Sciatic nerve (tissue), 2 donors: ENCODE results near the gene NEK10. TPM values are rescaled to one million over a fixed set of nuclear protein-coding genes. Genes with fewer than 3 reads are reported as not detected.

Experiments
- ATAC-seq: fragments of 200-7000 bp; cut with Tn5 transposase; one replicate; pipeline ENCODE4 v1.9.1; 2020; ENCODE audit warnings: mild to moderate bottlenecking, moderate library complexity
- DNase-seq: peaks from one replicate; pipeline ENCODE4 v3.0.0-alpha.2; 2020; ENCODE audit warnings: low spot score
- intact Hi-C: fragments of 100-400 bp; cut with DNase I; formaldehyde crosslinking; loops from one replicate; pipeline ENCODE4 v1.14.2; 2022
- total RNA-seq: library from RNA; stranded (reverse); fragmentation: NEBNext Ultra II Directional; extraction: Animal tissue kit (Norgen Biotek cat#: 25700); gene quantifications from one replicate; pipeline ENCODE4 v1.2.1, GENCODE V29; 2021
- donor health status: DM: no; HTN: no; CAD: no.
- donor health status: DM: no; HTN: no; CAD: no.

Gene NEK10
- total RNA-seq, 1 donor from 2014 or later: 1.9 TPM

DNA sequence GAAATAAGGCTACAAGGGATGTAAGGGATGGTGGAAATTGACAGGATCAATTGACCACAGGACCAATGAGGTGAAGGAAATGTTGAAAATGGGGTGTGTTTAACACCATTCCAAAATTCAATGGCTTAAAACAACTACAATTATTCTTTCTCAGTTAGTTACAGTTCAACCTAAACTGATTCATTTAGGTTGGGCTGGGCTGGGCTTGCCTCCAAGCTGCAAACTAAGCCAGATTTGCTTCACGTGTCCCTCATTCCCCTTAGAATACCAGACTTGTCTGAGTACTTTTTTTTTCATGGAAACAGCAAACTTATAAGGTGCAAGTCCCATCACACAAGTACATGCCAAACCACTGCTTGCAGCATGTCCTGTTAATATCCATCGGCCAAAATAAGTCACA is 280.1 kb downstream of the NEK10 start:
- ATAC-seq (no peak), DNase-seq (no peak)
- intact Hi-C loops: no loop called here

DNA sequence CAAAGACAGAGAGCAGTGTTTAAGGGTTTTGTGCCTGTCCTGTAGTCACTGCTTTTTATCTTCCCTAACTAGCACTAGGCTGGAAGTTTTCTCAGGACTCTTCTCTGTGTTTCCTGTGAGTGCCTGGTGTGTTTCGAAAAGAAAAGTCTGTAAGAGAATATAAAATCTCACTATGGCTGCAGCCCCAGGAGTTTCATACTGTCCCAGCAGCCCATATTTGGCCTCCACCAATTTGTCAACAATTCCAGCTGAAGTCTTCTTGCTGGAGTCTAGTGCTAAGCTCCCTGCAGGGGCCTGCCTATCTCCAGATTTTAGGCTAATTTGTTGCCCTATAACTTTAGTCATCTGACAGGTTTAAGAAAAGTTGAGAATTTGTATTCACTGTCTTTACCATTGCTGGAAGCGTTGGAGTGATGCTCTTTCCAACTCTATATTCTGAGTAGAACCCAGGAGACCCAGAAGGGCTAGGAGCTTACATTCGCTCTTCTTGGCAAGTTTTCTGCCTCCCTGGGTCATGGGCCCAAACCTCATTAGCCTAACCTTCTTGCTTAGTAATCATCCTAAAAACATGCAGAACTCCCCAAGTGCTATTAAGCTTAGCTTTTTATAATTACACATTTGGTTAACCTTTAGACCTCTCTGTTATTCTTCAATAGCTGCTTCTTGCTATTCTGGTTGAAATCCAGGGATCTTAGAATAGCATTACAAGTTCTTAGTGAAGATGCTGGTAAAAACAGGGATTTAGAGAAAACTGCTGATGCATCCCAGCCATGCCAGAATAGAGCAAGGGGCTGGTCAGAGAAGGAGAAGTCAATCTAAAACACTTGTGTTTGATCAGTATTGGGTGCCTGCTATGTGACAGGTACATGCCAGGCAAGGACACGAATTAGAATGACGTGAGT is 283.1 kb downstream of the NEK10 start:
- intact Hi-C loops: no loop called here
- ATAC-seq: no peak
- no peak for DNase-seq

DNA sequence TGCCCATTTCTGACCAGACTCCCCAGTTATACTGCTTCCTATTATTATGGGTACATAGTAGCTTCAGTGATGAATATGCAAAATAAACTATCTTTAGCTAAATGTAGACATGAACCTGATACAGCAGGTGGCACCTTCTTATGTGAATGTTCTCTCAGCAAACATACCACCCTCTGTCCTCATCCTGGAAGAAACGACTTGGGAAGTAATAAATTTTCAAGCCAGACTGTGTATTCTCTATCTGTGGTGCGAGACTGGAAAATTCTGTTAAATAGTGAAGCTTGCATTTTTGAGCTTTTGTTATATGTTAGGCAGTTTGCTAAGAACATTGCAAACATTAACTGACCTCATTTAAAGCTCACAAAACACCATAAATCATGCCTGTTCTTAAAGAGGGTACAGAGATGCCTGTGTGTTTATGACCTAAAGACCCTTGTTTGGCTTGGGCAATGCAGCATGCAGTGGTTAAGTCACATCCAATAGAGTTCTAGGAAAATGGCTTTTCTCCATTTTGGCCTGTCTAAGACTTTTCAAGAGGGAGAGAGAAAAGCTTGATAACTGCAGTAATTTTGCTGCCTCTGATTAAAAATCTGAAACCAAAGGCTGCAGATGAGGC is 287.1 kb downstream of the NEK10 start:
- DNase-seq (no peak), ATAC-seq (no peak)
- intact Hi-C loops: no loop called here

DNA sequence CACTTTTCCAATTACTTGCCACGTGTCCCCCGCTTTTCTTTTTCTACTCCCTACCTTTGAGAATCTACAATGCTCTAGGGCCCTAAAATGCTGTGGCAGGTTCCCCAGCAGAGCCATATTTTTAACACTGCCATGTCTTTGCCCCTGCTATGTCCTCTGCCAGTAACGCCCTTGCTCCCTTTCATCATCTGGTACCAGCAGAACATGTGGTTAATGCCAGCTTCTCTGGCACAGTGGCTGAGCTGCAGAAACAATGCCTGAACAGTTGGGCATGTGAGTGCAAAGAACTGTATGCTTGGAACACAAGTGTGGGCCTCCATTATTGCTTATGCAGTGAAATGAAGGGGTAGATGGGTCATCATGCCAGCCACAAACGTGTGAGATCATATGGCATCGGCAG is 287.6 kb downstream of the NEK10 start:
- ATAC-seq: no peak
- DNase-seq: no peak
- intact Hi-C loops: no loop called here

DNA sequence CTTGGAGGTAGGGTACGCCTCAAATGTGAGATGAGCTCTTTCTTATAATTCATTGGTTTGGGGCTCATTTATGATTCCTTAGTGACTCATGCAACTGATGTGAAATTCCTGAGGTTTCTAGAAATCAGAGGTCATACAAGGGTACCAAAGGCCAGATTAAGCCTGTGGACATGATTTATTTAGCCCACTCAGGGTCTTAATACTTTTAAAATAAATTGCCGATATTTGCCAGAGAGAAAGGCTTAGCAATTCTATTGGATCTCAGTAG is 289.0 kb downstream of the NEK10 start:
- ATAC-seq (no peak), DNase-seq (no peak)
- intact Hi-C loops: no loop called here

DNA sequence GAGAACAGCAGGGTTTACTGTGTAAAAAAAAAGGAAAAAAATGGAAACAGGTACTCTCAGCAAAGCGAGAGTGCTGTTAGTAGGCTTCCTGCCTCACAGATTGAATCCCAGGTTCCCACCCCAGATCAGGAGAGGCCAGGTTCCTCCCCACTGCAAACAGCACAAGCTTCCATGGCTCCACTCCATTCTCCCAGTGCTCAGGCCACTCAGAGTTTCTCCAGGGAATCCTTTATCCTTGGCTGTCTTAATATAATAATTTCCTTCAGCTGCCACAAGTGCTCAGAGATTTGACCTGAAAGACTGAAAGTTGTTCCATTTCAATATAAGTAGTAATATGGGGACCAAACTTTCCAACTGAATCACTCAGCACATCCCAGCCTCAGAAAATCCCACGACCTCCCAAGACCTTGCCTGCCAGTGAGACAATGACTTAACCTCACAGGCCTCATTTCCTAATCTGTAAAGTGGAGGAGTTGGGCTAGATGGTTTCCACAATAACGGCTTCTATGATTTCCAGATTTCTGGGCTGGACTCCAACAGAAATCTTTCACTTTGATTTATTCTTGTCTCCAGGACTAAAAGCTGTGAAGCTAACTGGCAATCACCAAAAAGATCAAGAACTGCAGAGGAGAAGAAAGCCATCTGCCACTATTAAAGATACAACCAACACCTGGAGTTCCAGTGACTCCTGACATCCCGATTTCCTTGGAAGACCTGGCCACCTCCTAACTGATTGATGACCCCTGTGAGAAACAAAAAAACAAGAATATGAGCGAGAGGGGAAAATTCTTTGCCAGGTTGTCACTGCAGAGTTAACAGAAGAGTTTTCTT is 289.5 kb downstream of the NEK10 start:
- DNase-seq: no peak
- ATAC-seq: no peak

DNA sequence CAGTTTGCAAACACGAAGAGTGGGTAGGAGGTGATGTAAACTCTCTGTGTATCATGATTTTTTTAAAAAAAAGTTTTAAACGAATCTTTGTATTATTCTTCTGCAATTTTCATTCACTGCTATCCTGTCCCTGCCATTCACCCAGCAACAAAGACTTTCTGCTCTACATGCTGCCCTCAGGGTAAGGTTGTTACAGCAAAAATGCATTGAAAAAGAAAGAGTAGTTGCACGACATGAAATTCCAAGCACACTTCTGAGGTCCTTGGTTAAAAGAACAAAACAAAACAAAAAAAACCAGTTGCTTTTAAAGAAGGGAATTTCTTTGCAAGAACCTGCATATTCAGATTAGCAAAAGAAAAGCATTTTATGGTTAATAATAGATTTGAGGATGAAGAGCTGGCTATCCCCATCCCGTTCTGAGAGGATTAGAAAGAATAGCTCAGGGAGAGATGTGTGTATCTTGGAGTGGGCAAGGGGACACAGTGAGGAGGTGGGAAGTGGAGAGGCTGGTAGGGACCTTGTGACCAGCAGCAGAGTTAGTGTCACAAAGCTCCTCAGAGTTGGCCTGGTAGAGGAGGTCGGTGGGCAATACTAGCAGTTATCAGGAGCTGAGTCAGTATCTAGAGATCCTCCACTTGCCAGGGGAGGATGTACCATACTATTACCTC is 290.8 kb downstream of the NEK10 start:
- no peak for DNase-seq
- no peak for ATAC-seq
- intact Hi-C loops: no loop called here

More for the DNA sequence above, 289.5 kb downstream of the NEK10 start:
- intact Hi-C loops: no loop called here

DNA sequence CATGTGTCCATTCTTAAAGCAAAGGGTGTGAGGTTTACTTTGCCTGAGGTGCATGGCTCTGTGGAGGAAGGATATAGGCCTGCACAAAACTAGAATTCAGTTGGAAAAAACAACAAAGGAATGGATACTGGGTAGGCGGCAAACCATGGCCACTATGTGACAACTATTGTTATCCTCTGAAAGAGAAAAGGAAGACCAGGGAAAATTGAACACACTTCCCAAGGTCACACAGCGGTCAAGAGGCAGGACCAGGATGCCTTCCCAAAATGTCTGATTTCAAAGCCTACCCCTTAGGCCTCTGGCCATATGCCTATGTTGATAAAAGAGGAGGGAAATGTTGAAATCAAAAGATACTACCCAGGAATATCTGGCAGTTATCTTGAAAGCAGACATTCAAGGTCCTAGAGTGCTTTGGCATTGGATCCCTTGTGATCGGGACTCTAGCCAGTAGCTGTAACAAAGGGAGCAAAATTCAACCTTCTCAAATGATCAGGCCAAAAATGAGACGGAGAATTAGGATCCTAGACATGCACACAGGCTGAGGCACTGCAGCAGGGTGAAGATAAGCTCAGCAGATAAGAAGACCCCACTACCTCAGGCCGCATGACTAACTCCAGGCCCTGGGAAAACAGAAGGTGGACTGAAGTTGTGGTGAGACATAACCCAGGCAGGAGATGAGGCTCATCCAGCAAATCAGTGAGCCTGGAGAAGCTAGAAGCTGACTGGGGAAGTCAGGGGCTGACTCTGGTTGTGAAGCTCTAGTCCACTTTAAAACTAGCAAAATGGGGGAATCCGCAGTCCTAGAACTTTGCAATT is 292.2 kb downstream of the NEK10 start:
- DNase-seq (no peak), ATAC-seq (no peak)
- intact Hi-C loops: no loop called here

DNA sequence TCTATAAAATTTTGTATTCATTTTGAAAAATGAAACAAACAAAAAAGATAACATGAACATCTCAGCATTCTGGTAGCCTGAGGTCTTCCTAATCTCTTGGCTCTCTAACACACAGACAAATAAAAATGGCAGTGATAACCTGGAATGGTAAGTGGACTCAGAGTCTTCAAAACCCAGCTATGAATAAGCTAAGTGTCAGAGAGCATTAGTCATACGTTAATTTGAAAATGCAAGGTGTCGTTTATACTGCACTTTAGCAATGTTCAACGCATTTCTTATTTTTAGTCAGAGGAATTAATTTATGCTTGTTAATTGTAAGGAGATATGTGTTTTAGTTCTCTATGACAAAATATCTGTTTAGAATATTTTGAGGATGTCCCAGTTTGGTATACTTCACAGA is 294.3 kb downstream of the NEK10 start:
- DNase-seq (no peak), ATAC-seq (no peak)
- intact Hi-C loops: no loop called here

DNA sequence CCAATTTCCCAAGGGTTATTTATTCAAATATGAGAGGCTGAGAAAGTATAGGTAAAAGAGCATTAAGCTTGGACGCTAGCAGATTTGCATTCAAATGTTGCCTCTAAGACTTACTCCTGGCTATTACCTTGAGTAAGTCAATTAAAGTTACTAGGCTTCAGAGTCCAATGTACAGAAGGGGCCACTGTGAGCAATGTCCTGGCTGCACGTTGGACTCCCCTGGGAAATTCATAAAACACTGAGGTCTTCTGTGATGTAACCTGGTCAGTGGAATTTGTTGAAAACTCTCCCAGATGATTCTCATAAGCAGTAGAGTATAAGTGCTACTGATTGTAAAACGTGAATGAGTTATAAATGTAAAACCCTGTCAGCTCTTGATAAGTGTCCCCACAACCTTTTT is 295.3 kb downstream of the NEK10 start:
- intact Hi-C loops: no loop called here
- DNase-seq (no peak), ATAC-seq (no peak)

DNA sequence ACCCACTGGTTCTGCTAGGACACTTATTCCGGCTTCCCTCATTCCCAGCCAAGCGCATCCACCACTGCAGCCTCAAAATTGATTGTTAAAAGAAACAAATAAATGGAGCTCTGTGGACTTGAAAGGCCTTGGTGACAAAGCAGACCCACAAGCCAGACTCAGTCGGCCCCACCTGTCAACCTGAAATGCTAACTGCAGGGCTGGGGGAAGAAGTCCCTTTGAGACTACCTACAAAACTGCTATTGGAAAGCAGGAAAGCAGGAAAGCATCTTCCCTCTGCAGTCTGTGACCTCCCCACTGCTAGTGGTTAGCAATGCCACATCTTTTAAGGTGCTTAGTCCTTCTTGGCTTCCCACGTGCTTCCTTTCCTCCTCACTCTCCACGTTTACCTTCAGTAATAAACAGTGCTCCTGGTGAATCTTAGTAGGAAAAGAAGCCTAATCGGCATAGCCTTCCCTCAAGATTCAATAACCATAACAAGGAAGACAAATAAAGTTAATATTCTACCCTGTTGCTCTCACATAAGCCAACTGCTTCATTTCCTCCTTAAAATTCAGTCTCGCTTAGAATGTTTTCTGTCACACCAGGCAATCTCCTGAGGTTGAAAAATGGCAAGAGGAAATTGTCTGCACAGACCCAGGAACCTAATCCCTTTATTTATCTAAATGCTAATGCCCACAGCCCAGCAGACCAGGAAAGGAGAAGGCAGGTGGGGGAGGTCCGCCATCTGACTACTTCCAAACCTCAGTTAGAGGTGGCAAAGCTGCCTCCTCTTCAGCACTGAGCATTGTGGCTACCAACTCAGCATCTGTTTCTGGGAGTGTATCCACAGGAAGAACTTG is 296.2 kb downstream of the NEK10 start:
- no peak for ATAC-seq
- DNase-seq: no peak
- intact Hi-C loops: no loop called here

DNA sequence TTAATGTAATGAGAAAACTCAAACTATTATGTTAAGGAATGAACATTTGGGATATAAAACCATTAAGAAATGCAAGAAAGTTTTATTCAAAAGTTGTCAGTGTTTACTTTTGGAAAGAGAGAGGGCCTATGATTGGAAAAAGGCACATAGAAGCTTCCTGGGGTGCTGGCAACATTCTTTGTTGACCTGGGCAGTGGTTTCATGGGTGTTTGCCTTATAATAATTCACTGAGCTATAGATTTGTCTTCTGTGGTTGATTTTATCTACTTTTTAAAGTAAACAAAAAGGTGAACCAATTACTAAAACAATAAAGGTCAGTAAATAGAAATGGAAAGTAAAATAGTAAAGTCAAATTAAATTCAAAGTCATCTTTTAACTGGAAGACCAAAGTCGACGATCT is 308.8 kb downstream of the NEK10 start:
- DNase-seq (no peak), ATAC-seq (no peak)
- intact Hi-C loops: no loop called here

Other genes with a start within 250 kb of the NEK10 start
- gene SLC4A7, start 115.0 kb upstream of the NEK10 start, total RNA-seq: 52.2 TPM